ENCODE results near the gene PCSK4.
"Not testable (repeated sequence)": the region's sequence is repeated elsewhere in the genome, so short reads cannot be mapped to it uniquely, and the experiment has no call there.

Gene PCSK4

GRCh38 chr19:1478934-1479707, 11.0 kb downstream of the PCSK4 start, which contains the start of gene C19orf25:
C19orf25 (minus strand) TSS chr19:1479215; CDS start chr19:1478903, 312 bp downstream.
- Histone ChIP-seq H3K27ac (ENCODE audit: low read length) (peak within 1 kb of the TSS; percentile 89), H3K4me1 (ENCODE audit: control insufficient read depth, low read depth, low read length) (no peaks in the 10 kb centered on the region), H3K9me3 (ENCODE audit: control insufficient read depth, low read depth, low read length) (no peaks in the 10 kb centered on the region), H3K36me3 (ENCODE audit: control insufficient read depth, low read depth, low read length) (no peaks in the 10 kb centered on the region), H3K4me3 (ENCODE audit: low read length) (peak within 1 kb of the TSS; percentile 80), H3K9ac (ENCODE audit: low read length) (peak within 1 kb of the TSS; percentile 61), H3K27me3 (ENCODE audit: control insufficient read depth, insufficient read depth, low read length) (no peaks in the 10 kb centered on the region)

- peaks cover 19% of the 10 kb centered on the region for H3K27me3 ChIP-seq (ENCODE audit: control insufficient read depth, insufficient read depth, low read length)
- H3K4me3 ChIP-seq (ENCODE audit: low read length); H3K9ac ChIP-seq (ENCODE audit: low read length); H3K9me3 ChIP-seq (ENCODE audit: control insufficient read depth, low read depth, low read length); H3K4me1 ChIP-seq (ENCODE audit: control insufficient read depth, low read depth, low read length); H3K27ac ChIP-seq (ENCODE audit: low read length); H3K36me3 ChIP-seq (ENCODE audit: control insufficient read depth, low read depth, low read length): not testable (repeated sequence)
Observed at GRCh38 chr19:1477056-1477455, 13.1 kb downstream of the PCSK4 start.

GRCh38 chr19:1475751-1476437, 14.3 kb downstream of the PCSK4 start:
- no peaks in the 10 kb centered on the region for H3K36me3 ChIP-seq (ENCODE audit: control insufficient read depth, low read depth, low read length)
- H3K9me3 ChIP-seq (ENCODE audit: control insufficient read depth, low read depth, low read length) = no peaks in the 10 kb centered on the region
- H3K27me3 ChIP-seq (ENCODE audit: control insufficient read depth, insufficient read depth, low read length) = peaks cover 30% of the 10 kb centered on the region
- H3K9ac ChIP-seq (ENCODE audit: low read length) = no peak overlapping the region
- H3K4me3 ChIP-seq (ENCODE audit: low read length) = no peak overlapping the region
- H3K27ac ChIP-seq (ENCODE audit: low read length) = no peak overlapping the region
- H3K4me1 ChIP-seq (ENCODE audit: control insufficient read depth, low read depth, low read length) = no peaks in the 10 kb centered on the region

GRCh38 chr19:1474765-1475351, 15.3 kb downstream of the PCSK4 start:
- Histone ChIP-seq H3K27me3 (ENCODE audit: control insufficient read depth, insufficient read depth, low read length) (peaks cover 40% of the 10 kb centered on the region), H3K9ac (ENCODE audit: low read length) (no peak overlapping the region), H3K4me3 (ENCODE audit: low read length) (no peak overlapping the region), H3K36me3 (ENCODE audit: control insufficient read depth, low read depth, low read length) (no peaks in the 10 kb centered on the region), H3K27ac (ENCODE audit: low read length) (no peak overlapping the region), H3K4me1 (ENCODE audit: control insufficient read depth, low read depth, low read length) (no peaks in the 10 kb centered on the region), H3K9me3 (ENCODE audit: control insufficient read depth, low read depth, low read length) (no peaks in the 10 kb centered on the region)

GRCh38 chr19:1474011-1474764, 16.0 kb downstream of the PCSK4 start:
- H3K4me3 ChIP-seq (ENCODE audit: low read length) = no peak overlapping the region
- no peaks in the 10 kb centered on the region for H3K9me3 ChIP-seq (ENCODE audit: control insufficient read depth, low read depth, low read length)
- H3K36me3 ChIP-seq (ENCODE audit: control insufficient read depth, low read depth, low read length) = no peaks in the 10 kb centered on the region
- no peaks in the 10 kb centered on the region for H3K4me1 ChIP-seq (ENCODE audit: control insufficient read depth, low read depth, low read length)
- no peak overlapping the region for H3K27ac ChIP-seq (ENCODE audit: low read length)
- H3K27me3 ChIP-seq (ENCODE audit: control insufficient read depth, insufficient read depth, low read length) = peaks cover 47% of the 10 kb centered on the region
- no peak overlapping the region for H3K9ac ChIP-seq (ENCODE audit: low read length)

- Histone ChIP-seq H3K36me3 (ENCODE audit: control insufficient read depth, low read depth, low read length) (no peaks in the 10 kb centered on the region), H3K4me3 (ENCODE audit: low read length) (no peak overlapping the region), H3K27me3 (ENCODE audit: control insufficient read depth, insufficient read depth, low read length) (peaks cover 56% of the 10 kb centered on the region), H3K9me3 (ENCODE audit: control insufficient read depth, low read depth, low read length) (no peaks in the 10 kb centered on the region), H3K27ac (ENCODE audit: low read length) (no peak overlapping the region), H3K9ac (ENCODE audit: low read length) (no peak overlapping the region), H3K4me1 (ENCODE audit: control insufficient read depth, low read depth, low read length) (no peaks in the 10 kb centered on the region)
Observed at GRCh38 chr19:1473085-1473851, 16.9 kb downstream of the PCSK4 start.

- H3K27ac ChIP-seq (ENCODE audit: low read length) = no peak overlapping the region
- no peak overlapping the region for H3K9ac ChIP-seq (ENCODE audit: low read length)
- no peaks in the 10 kb centered on the region for H3K4me1 ChIP-seq (ENCODE audit: control insufficient read depth, low read depth, low read length)
- peaks cover 64% of the 10 kb centered on the region for H3K27me3 ChIP-seq (ENCODE audit: control insufficient read depth, insufficient read depth, low read length)
- H3K36me3 ChIP-seq (ENCODE audit: control insufficient read depth, low read depth, low read length) = no peaks in the 10 kb centered on the region
- no peak overlapping the region for H3K4me3 ChIP-seq (ENCODE audit: low read length)
- H3K9me3 ChIP-seq (ENCODE audit: control insufficient read depth, low read depth, low read length) = no peaks in the 10 kb centered on the region
Observed at GRCh38 chr19:1472231-1473084, 17.7 kb downstream of the PCSK4 start.

- Histone ChIP-seq H3K4me1 (ENCODE audit: control insufficient read depth, low read depth, low read length) (no peaks in the 10 kb centered on the region), H3K9me3 (ENCODE audit: control insufficient read depth, low read depth, low read length) (no peaks in the 10 kb centered on the region), H3K4me3 (ENCODE audit: low read length) (peak overlapping the region; percentile 35), H3K27ac (ENCODE audit: low read length) (no peak overlapping the region), H3K27me3 (ENCODE audit: control insufficient read depth, insufficient read depth, low read length) (peaks cover 73% of the 10 kb centered on the region), H3K36me3 (ENCODE audit: control insufficient read depth, low read depth, low read length) (no peaks in the 10 kb centered on the region), H3K9ac (ENCODE audit: low read length) (no peak overlapping the region)
Observed at GRCh38 chr19:1471515-1472160, 18.5 kb downstream of the PCSK4 start.

GRCh38 chr19:1471010-1471514, 19.1 kb downstream of the PCSK4 start:
- Histone ChIP-seq H3K27me3 (ENCODE audit: control insufficient read depth, insufficient read depth, low read length) (peaks cover 78% of the 10 kb centered on the region), H3K36me3 (ENCODE audit: control insufficient read depth, low read depth, low read length) (no peaks in the 10 kb centered on the region), H3K27ac (ENCODE audit: low read length) (no peak overlapping the region), H3K4me3 (ENCODE audit: low read length) (peak overlapping the region; percentile 35), H3K9me3 (ENCODE audit: control insufficient read depth, low read depth, low read length) (no peaks in the 10 kb centered on the region), H3K4me1 (ENCODE audit: control insufficient read depth, low read depth, low read length) (no peaks in the 10 kb centered on the region), H3K9ac (ENCODE audit: low read length) (no peak overlapping the region)

Data from iPS-18a (cell line).